CD14-positive monocyte (primary cell): Measurements from ENCODE around the gene GGA1. TPM values are rescaled to one million over a fixed set of nuclear protein-coding genes. Genes with fewer than 3 reads are reported as not detected.
A peak's percentile ranks its signal among the peaks of the same experiment; 100 is the strongest.

Experiments
- DNase-seq, 3 donors: peaks; one replicate each; pipeline ENCODE4 v3.0.0-alpha.2; 2011 to 2022
- H2AFZ ChIP-seq: 2 replicates; pipeline ENCODE4 v1.6.0; 2012; ENCODE audit warnings: mild to moderate bottlenecking, low read depth, low read length, inconsistent platforms; ENCODE audit not compliant: insufficient read depth, poor library complexity, severe bottlenecking
- H3K27ac ChIP-seq, 2 donors: 1 replicate in 1 of 2; 2 replicates in 1 of 2; pipeline ENCODE4 v1.5.1; 2012 to 2013; ENCODE audit warnings: low read length in 2 of 2, control low read depth in 1 of 2, inconsistent platforms in 1 of 2, low read depth in 1 of 2, mild to moderate bottlenecking in 1 of 2
- H3K27me3 ChIP-seq, 2 donors: one replicate each; pipeline versions ENCODE4 v1.6.0 to v1.6.1; 2011 to 2013; ENCODE audit warnings: low read length in 2 of 2; ENCODE audit not compliant: control insufficient read depth in 2 of 2, insufficient read depth in 2 of 2
- H3K36me3 ChIP-seq, 2 donors: replicated peaks in 1 of 2; 1 replicate in 1 of 2; 2 replicates in 1 of 2; pipeline versions ENCODE4 v1.5.1 to v1.6.1; 2012 to 2013; ENCODE audit warnings: low read length in 2 of 2, control low read depth in 1 of 2, inconsistent platforms in 1 of 2, mild to moderate bottlenecking in 1 of 2; ENCODE audit not compliant: insufficient read depth in 2 of 2, control insufficient read depth in 1 of 2
- H3K4me1 ChIP-seq, 2 donors: 1 replicate in 1 of 2; 2 replicates in 1 of 2; pipeline versions ENCODE4 v1.5.1 to v1.6.1; 2012 to 2013; ENCODE audit warnings: low read length in 2 of 2, control low read depth in 1 of 2, inconsistent platforms in 1 of 2, mild to moderate bottlenecking in 1 of 2, moderate library complexity in 1 of 2; ENCODE audit not compliant: insufficient read depth in 2 of 2, control insufficient read depth in 1 of 2
- H3K4me2 ChIP-seq: replicated peaks from 2 replicates; pipeline ENCODE3; 2012; ENCODE audit warnings: low read length, moderate library complexity, mild to moderate bottlenecking; ENCODE audit not compliant: poor library complexity, severe bottlenecking; ENCODE audit errors: extremely low read depth
- H3K4me3 ChIP-seq, 3 experiments: fragments of 200-600 bp in 1 of 3; sonication (generic) in 1 of 3; replicated peaks in 1 of 3; 1 replicate in 2 of 3; 2 replicates in 1 of 3; pipeline ENCODE4 v1.5.1; 2011 to 2013; ENCODE audit warnings: low read length in 3 of 3, mild to moderate bottlenecking in 3 of 3, control low read depth in 2 of 3, low read depth in 2 of 3, inconsistent platforms in 1 of 3, moderate library complexity in 1 of 3
- H3K79me2 ChIP-seq: 2 replicates; pipeline ENCODE4 v1.6.0; 2012; ENCODE audit warnings: mild to moderate bottlenecking, control low read depth, inconsistent platforms, low read length, moderate library complexity; ENCODE audit not compliant: insufficient read depth
- H3K9ac ChIP-seq: 2 replicates; pipeline ENCODE4 v1.6.0; 2017; ENCODE audit warnings: low read length, mild to moderate bottlenecking; ENCODE audit not compliant: insufficient read depth, poor library complexity, severe bottlenecking
- H3K9me3 ChIP-seq, 2 donors: replicated peaks in 1 of 2; 1 replicate in 1 of 2; 2 replicates in 1 of 2; pipeline versions ENCODE4 v1.5.1 to v1.6.1; 2012 to 2013; ENCODE audit warnings: low read length in 2 of 2, control low read depth in 1 of 2; ENCODE audit not compliant: control insufficient read depth in 1 of 2, insufficient read depth in 1 of 2
- H4K20me1 ChIP-seq: 2 replicates; pipeline ENCODE4 v1.6.0; 2012; ENCODE audit warnings: mild to moderate bottlenecking, low read length, control low read depth, moderate library complexity; ENCODE audit not compliant: insufficient read depth
- H3K27ac Mint-ChIP-seq, 7 donors: one replicate each; pipeline ENCODE4 v1.8.0; 2020; ENCODE audit warnings: mild to moderate bottlenecking in 7 of 7, mixed read lengths in 7 of 7, moderate library complexity in 6 of 7, inconsistent platforms in 2 of 7
- H3K27me3 Mint-ChIP-seq, 3 donors: one replicate each; pipeline ENCODE4 v1.8.0; 2021 to 2022; ENCODE audit warnings: low read depth in 3 of 3, mild to moderate bottlenecking in 3 of 3, mixed read lengths in 3 of 3, moderate library complexity in 3 of 3, inconsistent platforms in 1 of 3
- H3K36me3 Mint-ChIP-seq, 2 donors: one replicate each; pipeline ENCODE4 v1.8.0; 2020; ENCODE audit warnings: mixed read lengths in 2 of 2, inconsistent platforms in 1 of 2, mild to moderate bottlenecking in 1 of 2
- H3K4me1 Mint-ChIP-seq: one replicate; pipeline ENCODE4 v1.8.0; 2020; ENCODE audit warnings: mild to moderate bottlenecking, mixed read lengths
- H3K4me3 Mint-ChIP-seq, 2 donors: one replicate each; pipeline ENCODE4 v1.8.0; 2020; ENCODE audit warnings: mild to moderate bottlenecking in 2 of 2, mixed read lengths in 2 of 2, moderate library complexity in 1 of 2
- H3K9me3 Mint-ChIP-seq, 7 donors: one replicate each; pipeline ENCODE4 v1.8.0; 2020 to 2022; ENCODE audit warnings: mixed read lengths in 7 of 7, mild to moderate bottlenecking in 6 of 7, moderate library complexity in 6 of 7, inconsistent platforms in 2 of 7
- WGBS: methylation state at CpG from one replicate; pipeline ENCODE4 v1.1.5; 2013; ENCODE audit warnings: missing lambda C conversion rate; ENCODE audit not compliant: insufficient coverage; 5-methylcytosine and 5-hydroxymethylcytosine counted together
- intact Hi-C, 2 donors: fragments of 100-400 bp; cut with micrococcal nuclease; formaldehyde crosslinking; loops; one replicate each; pipeline versions ENCODE4 v1.15.0 to v1.15.1; 2023
- polyA plus RNA-seq, 3 donors: library from polyadenylated mRNA; depleted of rRNA in 1 of 3; unstranded in 2 of 3; stranded (reverse) in 1 of 3; fragments of 300-500 nt in 2 of 3; fragments of >200 nt in 1 of 3; fragmentation: Illumina TruSeq in 2 of 3; gene quantifications; 1 replicate in 2 of 3; 2 replicates in 1 of 3; pipeline ENCODE4 v1.2.3, GENCODE V29; 2012 to 2021
- TF ChIP-seq, protein P1 (sequence below): fragments of 200-600 bp; IDR thresholded peaks from one replicate; pipeline ENCODE4 v1.8.0; 2022; ENCODE audit warnings: antibody characterized with exemption, mild to moderate bottlenecking

Gene GGA1
- polyA plus RNA-seq, 3 donors = 19.8 to 91.0 (median 24.8) TPM

- no peak overlapping the region for H2AFZ ChIP-seq
- peak overlapping the region in 1 of 3 experiments; percentile 36 for H3K4me3 ChIP-seq
- peak overlapping the region; percentile 18 to 89 (median 83) for H3K27ac Mint-ChIP-seq
- WGBS = 9% methylated on average over 1 of the region's 3 CpGs
- H3K27ac ChIP-seq = peak overlapping the region; percentile 18 to 46
- DNase-seq = no peak
- no peaks in the 10 kb centered on the region for H3K9me3 ChIP-seq
- H3K36me3 ChIP-seq = peaks cover 11 to 12% of the 10 kb centered on the region in 2 donors
- H3K4me3 Mint-ChIP-seq = no peak overlapping the region
- intact Hi-C loops = no loop called here
- H4K20me1 ChIP-seq = peaks cover 16% of the 10 kb centered on the region
- peaks cover 4 to 14% of the 10 kb centered on the region in 2 donors for H3K36me3 Mint-ChIP-seq
- TF ChIP-seq, protein P1, sequence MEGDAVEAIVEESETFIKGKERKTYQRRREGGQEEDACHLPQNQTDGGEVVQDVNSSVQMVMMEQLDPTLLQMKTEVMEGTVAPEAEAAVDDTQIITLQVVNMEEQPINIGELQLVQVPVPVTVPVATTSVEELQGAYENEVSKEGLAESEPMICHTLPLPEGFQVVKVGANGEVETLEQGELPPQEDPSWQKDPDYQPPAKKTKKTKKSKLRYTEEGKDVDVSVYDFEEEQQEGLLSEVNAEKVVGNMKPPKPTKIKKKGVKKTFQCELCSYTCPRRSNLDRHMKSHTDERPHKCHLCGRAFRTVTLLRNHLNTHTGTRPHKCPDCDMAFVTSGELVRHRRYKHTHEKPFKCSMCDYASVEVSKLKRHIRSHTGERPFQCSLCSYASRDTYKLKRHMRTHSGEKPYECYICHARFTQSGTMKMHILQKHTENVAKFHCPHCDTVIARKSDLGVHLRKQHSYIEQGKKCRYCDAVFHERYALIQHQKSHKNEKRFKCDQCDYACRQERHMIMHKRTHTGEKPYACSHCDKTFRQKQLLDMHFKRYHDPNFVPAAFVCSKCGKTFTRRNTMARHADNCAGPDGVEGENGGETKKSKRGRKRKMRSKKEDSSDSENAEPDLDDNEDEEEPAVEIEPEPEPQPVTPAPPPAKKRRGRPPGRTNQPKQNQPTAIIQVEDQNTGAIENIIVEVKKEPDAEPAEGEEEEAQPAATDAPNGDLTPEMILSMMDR = no peak
- peaks cover 69% of the 10 kb centered on the region for H3K79me2 ChIP-seq
- peak overlapping the region; percentile 35 for H3K4me2 ChIP-seq
- H3K9me3 Mint-ChIP-seq = peaks cover 0 to 3% (median 0%) of the 10 kb centered on the region in 7 donors
- H3K4me1 ChIP-seq = peaks cover 86 to 91% of the 10 kb centered on the region in 2 donors
- no peaks in the 10 kb centered on the region for H3K27me3 ChIP-seq
- H3K9ac ChIP-seq = no peak overlapping the region
- peaks cover 0 to 2% (median 0%) of the 10 kb centered on the region in 3 donors for H3K27me3 Mint-ChIP-seq
- peaks cover 82% of the 10 kb centered on the region for H3K4me1 Mint-ChIP-seq
Observed at GRCh38 chr22:37636949-37637273, 28.3 kb downstream of the GGA1 start.

DNA sequence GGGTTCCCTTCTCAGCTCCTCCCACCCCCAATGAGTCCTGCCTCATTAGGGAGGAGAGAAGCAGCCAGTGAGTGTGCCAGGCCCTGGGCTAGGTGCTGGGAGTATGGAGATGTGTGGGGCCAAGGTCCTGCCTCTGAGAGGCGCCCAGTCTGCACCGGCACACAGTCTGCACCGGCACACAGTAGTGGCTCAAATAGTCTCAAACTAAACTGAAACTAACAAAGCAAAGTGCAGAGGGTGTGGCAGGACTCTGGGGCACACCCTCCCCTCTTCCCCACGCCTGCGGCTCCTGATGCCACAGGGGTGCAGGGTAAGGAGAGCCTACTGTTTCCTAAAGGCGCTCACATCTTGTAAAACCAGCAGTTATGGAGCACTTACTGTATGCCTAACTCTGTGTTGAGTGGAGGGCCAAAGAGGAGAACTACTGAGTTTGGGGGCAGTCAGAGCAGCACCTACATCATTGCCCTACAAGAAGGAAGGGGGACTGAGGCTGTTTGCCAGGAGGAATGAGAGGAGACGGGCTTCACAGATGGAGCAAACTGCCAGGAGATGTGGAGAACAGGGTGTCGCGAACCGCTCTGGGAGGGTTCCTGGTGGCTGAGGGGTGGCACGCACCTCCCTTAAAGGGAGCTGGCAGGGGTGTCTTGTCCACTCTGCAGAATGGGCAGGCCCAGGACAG is 29.9 kb downstream of the GGA1 start:
- WGBS = 24% methylated on average over 5 of the region's 11 CpGs
- peaks cover 83% of the 10 kb centered on the region for H3K4me1 Mint-ChIP-seq
- H3K36me3 Mint-ChIP-seq = peaks cover 15 to 24% of the 10 kb centered on the region in 2 donors
- Histone ChIP-seq H3K79me2 (peaks cover 84% of the 10 kb centered on the region), H3K4me2 (peak overlapping the region; percentile 96), H3K4me1 (peaks cover 88 to 91% of the 10 kb centered on the region in 2 donors), H3K9me3 (no peaks in the 10 kb centered on the region), H3K27ac (peak overlapping the region; percentile 22 to 88), H3K9ac (peak overlapping the region; percentile 83), H4K20me1 (peaks cover 32% of the 10 kb centered on the region), H3K27me3 (no peaks in the 10 kb centered on the region), H3K4me3 (peak overlapping the region; percentile 90 to 99 (median 98)), H3K36me3 (peaks cover 23 to 25% of the 10 kb centered on the region in 2 donors), H2AFZ (peak overlapping the region; percentile 78)
- DNase-seq = no peak
- peak overlapping the region; percentile 99 to 100 for H3K4me3 Mint-ChIP-seq
- peaks cover 0 to 2% (median 2%) of the 10 kb centered on the region in 3 donors for H3K27me3 Mint-ChIP-seq
- TF ChIP-seq, protein P1 = no peak
- H3K9me3 Mint-ChIP-seq = peaks cover 0 to 3% (median 0%) of the 10 kb centered on the region in 7 donors
- intact Hi-C loops = no loop called here
- H3K27ac Mint-ChIP-seq = peak overlapping the region; percentile 73 to 89 (median 84)
